ENCODE data around the gene CAAP1. TPM values are rescaled to one million over a fixed set of nuclear protein-coding genes. Genes with fewer than 3 reads are reported as not detected.

The CAAP1 gene
- total and polyA plus RNA-seq, 5 donors from 2014 or later = 16.2 to 17.7 (median 17.0) TPM

- no peak for ATAC-seq (ENCODE audit: low read depth in 2 of 2)
- no peaks in the 10 kb centered on the region for H3K4me1 ChIP-seq (ENCODE audit: control insufficient read depth, insufficient read depth, low read length, poor library complexity, severe bottlenecking)
- Mint-ChIP-seq H3K4me3 (no peak overlapping the region), H3K27me3 (no peaks in the 10 kb centered on the region), H3K36me3 (peaks cover 55% of the 10 kb centered on the region), H3K27ac (no peak overlapping the region), H3K4me1 (peaks cover 0 to 9% (median 3%) of the 10 kb centered on the region in 4 donors), H3K9me3 (no peaks in the 10 kb centered on the region)
- DNase-seq = no peak
- no peak overlapping the region for H3K4me3 ChIP-seq (ENCODE audit: low read depth, low read length)
- no peaks in the 10 kb centered on the region for H3K9me3 ChIP-seq (ENCODE audit: control insufficient read depth in 2 of 2, low read length in 2 of 2)
- no peaks in the 10 kb centered on the region for H3K27me3 ChIP-seq (ENCODE audit: control insufficient read depth, insufficient read depth, low read length)
- H3K36me3 ChIP-seq (ENCODE audit: control insufficient read depth, insufficient read depth, low read length) = peaks cover 86% of the 10 kb centered on the region
- H3K27ac ChIP-seq (ENCODE audit: insufficient read depth, low read length, poor library complexity, severe bottlenecking) = no peak overlapping the region
Measured at GRCh38 chr9:26925609-26926008, 33.0 kb upstream of the CAAP1 start.

- Histone ChIP-seq H3K9me3 (ENCODE audit: control insufficient read depth in 2 of 2, low read length in 2 of 2) (no peaks in the 10 kb centered on the region), H3K4me1 (ENCODE audit: control insufficient read depth, insufficient read depth, low read length, poor library complexity, severe bottlenecking) (no peaks in the 10 kb centered on the region), H3K27me3 (ENCODE audit: control insufficient read depth, insufficient read depth, low read length) (no peaks in the 10 kb centered on the region), H3K27ac (ENCODE audit: insufficient read depth, low read length, poor library complexity, severe bottlenecking) (no peak overlapping the region), H3K4me3 (ENCODE audit: low read depth, low read length) (no peak overlapping the region), H3K36me3 (ENCODE audit: control insufficient read depth, insufficient read depth, low read length) (peaks cover 87% of the 10 kb centered on the region)
- DNase-seq = no peak
- Mint-ChIP-seq H3K4me3 (no peak overlapping the region), H3K27ac (no peak overlapping the region), H3K36me3 (peaks cover 61% of the 10 kb centered on the region), H3K27me3 (no peaks in the 10 kb centered on the region), H3K4me1 (peaks cover 0 to 4% (median 2%) of the 10 kb centered on the region in 4 donors), H3K9me3 (no peaks in the 10 kb centered on the region)
- no peak for ATAC-seq (ENCODE audit: low read depth in 2 of 2)
Measured at GRCh38 chr9:26919698-26920097, 27.1 kb upstream of the CAAP1 start.

- H3K9me3 ChIP-seq (ENCODE audit: control insufficient read depth in 2 of 2, low read length in 2 of 2) = no peaks in the 10 kb centered on the region
- no peaks in the 10 kb centered on the region for H3K4me1 ChIP-seq (ENCODE audit: control insufficient read depth, insufficient read depth, low read length, poor library complexity, severe bottlenecking)
- Mint-ChIP-seq H3K27me3 (no peaks in the 10 kb centered on the region), H3K27ac (peak overlapping the region in 1 of 3 donors; percentile 64), H3K4me1 (peaks cover 0 to 5% (median 2%) of the 10 kb centered on the region in 4 donors), H3K9me3 (no peaks in the 10 kb centered on the region), H3K36me3 (peaks cover 26% of the 10 kb centered on the region), H3K4me3 (no peak overlapping the region)
- H3K27me3 ChIP-seq (ENCODE audit: control insufficient read depth, insufficient read depth, low read length) = no peaks in the 10 kb centered on the region
- DNase-seq = no peak
- H3K27ac ChIP-seq (ENCODE audit: insufficient read depth, low read length, poor library complexity, severe bottlenecking) = no peak overlapping the region
- peaks cover 42% of the 10 kb centered on the region for H3K36me3 ChIP-seq (ENCODE audit: control insufficient read depth, insufficient read depth, low read length)
- ATAC-seq (ENCODE audit: low read depth in 2 of 2) = no peak
- H3K4me3 ChIP-seq (ENCODE audit: low read depth, low read length) = no peak overlapping the region
Measured at GRCh38 chr9:26913138-26913668, 20.6 kb upstream of the CAAP1 start.

GRCh38 chr9:26904671-26905070, 12.1 kb upstream of the CAAP1 start:
- ATAC-seq (ENCODE audit: low read depth in 2 of 2) (no peak), DNase-seq (no peak)
- Histone ChIP-seq H3K4me3 (ENCODE audit: low read depth, low read length) (no peak overlapping the region), H3K27ac (ENCODE audit: insufficient read depth, low read length, poor library complexity, severe bottlenecking) (no peak overlapping the region), H3K9me3 (ENCODE audit: control insufficient read depth in 2 of 2, low read length in 2 of 2) (no peaks in the 10 kb centered on the region), H3K36me3 (ENCODE audit: control insufficient read depth, insufficient read depth, low read length) (peaks cover 29% of the 10 kb centered on the region), H3K4me1 (ENCODE audit: control insufficient read depth, insufficient read depth, low read length, poor library complexity, severe bottlenecking) (no peaks in the 10 kb centered on the region), H3K27me3 (ENCODE audit: control insufficient read depth, insufficient read depth, low read length) (no peaks in the 10 kb centered on the region)
- Mint-ChIP-seq H3K27ac (no peak overlapping the region), H3K4me3 (no peak overlapping the region), H3K36me3 (peaks cover 35% of the 10 kb centered on the region), H3K4me1 (no peaks in the 10 kb centered on the region), H3K9me3 (no peaks in the 10 kb centered on the region), H3K27me3 (no peaks in the 10 kb centered on the region)

- Mint-ChIP-seq H3K4me3 (no peak overlapping the region), H3K36me3 (peaks cover 32% of the 10 kb centered on the region), H3K27ac (no peak overlapping the region), H3K27me3 (no peaks in the 10 kb centered on the region), H3K9me3 (no peaks in the 10 kb centered on the region), H3K4me1 (no peaks in the 10 kb centered on the region)
- Histone ChIP-seq H3K4me1 (ENCODE audit: control insufficient read depth, insufficient read depth, low read length, poor library complexity, severe bottlenecking) (no peaks in the 10 kb centered on the region), H3K4me3 (ENCODE audit: low read depth, low read length) (no peak overlapping the region), H3K27ac (ENCODE audit: insufficient read depth, low read length, poor library complexity, severe bottlenecking) (no peak overlapping the region), H3K36me3 (ENCODE audit: control insufficient read depth, insufficient read depth, low read length) (peaks cover 28% of the 10 kb centered on the region), H3K9me3 (ENCODE audit: control insufficient read depth in 2 of 2, low read length in 2 of 2) (no peaks in the 10 kb centered on the region), H3K27me3 (ENCODE audit: control insufficient read depth, insufficient read depth, low read length) (no peaks in the 10 kb centered on the region)
- no peak for DNase-seq
- no peak for ATAC-seq (ENCODE audit: low read depth in 2 of 2)
Measured at GRCh38 chr9:26904070-26904469, 11.5 kb upstream of the CAAP1 start.

GRCh38 chr9:26893030-26893676, 551 bp upstream of the CAAP1 start:
- H3K9me3 ChIP-seq (ENCODE audit: control insufficient read depth in 2 of 2, low read length in 2 of 2) = no peaks in the 10 kb centered on the region
- H3K4me3 ChIP-seq (ENCODE audit: low read depth, low read length) = peak overlapping the region; percentile 95
- peak in 1 of 3 donors; percentile 7 for DNase-seq
- H3K4me1 ChIP-seq (ENCODE audit: control insufficient read depth, insufficient read depth, low read length, poor library complexity, severe bottlenecking) = peaks cover 17% of the 10 kb centered on the region
- peaks cover 15 to 45% (median 32%) of the 10 kb centered on the region in 4 donors for H3K4me1 Mint-ChIP-seq
- H3K36me3 Mint-ChIP-seq = peaks cover 6% of the 10 kb centered on the region
- peak overlapping the region; percentile 99 to 100 (median 100) for H3K27ac Mint-ChIP-seq
- peak overlapping the region; percentile 95 for H3K27ac ChIP-seq (ENCODE audit: insufficient read depth, low read length, poor library complexity, severe bottlenecking)
- H3K36me3 ChIP-seq (ENCODE audit: control insufficient read depth, insufficient read depth, low read length) = no peaks in the 10 kb centered on the region
- H3K4me3 Mint-ChIP-seq = peak overlapping the region; percentile 98 to 100 (median 99)
- no peak for ATAC-seq (ENCODE audit: low read depth in 2 of 2)
- H3K27me3 Mint-ChIP-seq = peaks cover 4% of the 10 kb centered on the region
- H3K9me3 Mint-ChIP-seq = peaks cover 0 to 5% (median 2%) of the 10 kb centered on the region in 7 donors
- no peaks in the 10 kb centered on the region for H3K27me3 ChIP-seq (ENCODE audit: control insufficient read depth, insufficient read depth, low read length)

GRCh38 chr9:26891726-26892125, 876 bp downstream of the CAAP1 start:
- Histone ChIP-seq H3K27me3 (ENCODE audit: control insufficient read depth, insufficient read depth, low read length) (no peaks in the 10 kb centered on the region), H3K27ac (ENCODE audit: insufficient read depth, low read length, poor library complexity, severe bottlenecking) (peak overlapping the region; percentile 95), H3K4me1 (ENCODE audit: control insufficient read depth, insufficient read depth, low read length, poor library complexity, severe bottlenecking) (peaks cover 17% of the 10 kb centered on the region), H3K4me3 (ENCODE audit: low read depth, low read length) (peak overlapping the region; percentile 95), H3K36me3 (ENCODE audit: control insufficient read depth, insufficient read depth, low read length) (peaks cover 5% of the 10 kb centered on the region), H3K9me3 (ENCODE audit: control insufficient read depth in 2 of 2, low read length in 2 of 2) (no peaks in the 10 kb centered on the region)
- Mint-ChIP-seq H3K36me3 (peaks cover 9% of the 10 kb centered on the region), H3K9me3 (peaks cover 0 to 5% (median 2%) of the 10 kb centered on the region in 7 donors), H3K27ac (peak overlapping the region; percentile 81 to 100 (median 99)), H3K27me3 (peaks cover 4% of the 10 kb centered on the region), H3K4me1 (peaks cover 18 to 49% (median 36%) of the 10 kb centered on the region in 4 donors), H3K4me3 (peak overlapping the region; percentile 98 to 100 (median 99))
- DNase-seq (peak in 1 of 3 donors; percentile 10), ATAC-seq (ENCODE audit: low read depth in 2 of 2) (no peak)

GRCh38 chr9:26888271-26888670, 4.3 kb downstream of the CAAP1 start:
- no peaks in the 10 kb centered on the region for H3K27me3 Mint-ChIP-seq
- peaks cover 26% of the 10 kb centered on the region for H3K36me3 ChIP-seq (ENCODE audit: control insufficient read depth, insufficient read depth, low read length)
- peaks cover 15% of the 10 kb centered on the region for H3K4me1 ChIP-seq (ENCODE audit: control insufficient read depth, insufficient read depth, low read length, poor library complexity, severe bottlenecking)
- no peaks in the 10 kb centered on the region for H3K9me3 ChIP-seq (ENCODE audit: control insufficient read depth in 2 of 2, low read length in 2 of 2)
- H3K27ac Mint-ChIP-seq = peak overlapping the region in 1 of 3 donors; percentile 1
- no peak overlapping the region for H3K4me3 ChIP-seq (ENCODE audit: low read depth, low read length)
- peaks cover 19% of the 10 kb centered on the region for H3K36me3 Mint-ChIP-seq
- no peak for DNase-seq
- H3K27ac ChIP-seq (ENCODE audit: insufficient read depth, low read length, poor library complexity, severe bottlenecking) = no peak overlapping the region
- H3K27me3 ChIP-seq (ENCODE audit: control insufficient read depth, insufficient read depth, low read length) = no peaks in the 10 kb centered on the region
- no peak for ATAC-seq (ENCODE audit: low read depth in 2 of 2)
- peak overlapping the region in 1 of 4 donors; percentile 99 for H3K4me3 Mint-ChIP-seq
- H3K4me1 Mint-ChIP-seq = peaks cover 21 to 46% (median 35%) of the 10 kb centered on the region in 4 donors
- no peaks in the 10 kb centered on the region for H3K9me3 Mint-ChIP-seq

Data from CD4-positive, CD25-positive, alpha-beta regulatory T cell (primary cell).